Measurements from ENCODE around the gene TMEM54.

DNA sequence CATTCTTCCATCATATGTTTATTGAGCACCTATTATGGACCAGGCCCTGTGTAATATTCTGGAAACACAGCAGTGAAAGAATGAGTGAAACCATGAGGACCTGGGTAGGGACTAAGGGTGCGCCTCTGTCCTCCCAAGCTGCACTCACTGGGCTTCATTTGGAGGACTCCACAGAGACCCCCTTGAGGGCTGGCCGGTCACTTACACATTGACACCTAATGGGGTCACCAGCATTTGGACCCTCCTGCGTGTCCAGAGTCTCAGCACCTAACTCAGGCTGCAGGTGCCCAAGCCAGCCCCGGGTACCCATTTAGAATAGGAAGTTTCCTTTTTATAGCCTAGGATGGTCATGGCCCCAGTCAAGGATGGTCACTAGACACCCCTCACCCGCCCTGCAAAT lies 27.7 kb downstream of the TMEM54 start:
- TF ChIP-seq POLR2A (IDR thresholded peaks at IDR 0.05; ENCODE audit: low read length) (no peak), GATA1 (IDR thresholded peaks at IDR 0.05; ENCODE audit: low read depth, low read length) (no peak)

Data from erythroblast (primary cell).